CD4-positive, alpha-beta T cell treated with Interleukin-12 subunit alpha and Interleukin-12 subunit beta, for 1 hour (primary cell): ENCODE measurements around the gene SFTPD.
A peak's percentile ranks its signal among the peaks of the same experiment; 100 is the strongest.
"Not testable (repeated sequence)": the region's sequence is repeated elsewhere in the genome, so short reads cannot be mapped to it uniquely, and the experiment has no call there.

Experiments
- DNase-seq: peaks from one replicate; pipeline ENCODE4 v3.0.0-alpha.2; 2020

The SFTPD gene

DNA sequence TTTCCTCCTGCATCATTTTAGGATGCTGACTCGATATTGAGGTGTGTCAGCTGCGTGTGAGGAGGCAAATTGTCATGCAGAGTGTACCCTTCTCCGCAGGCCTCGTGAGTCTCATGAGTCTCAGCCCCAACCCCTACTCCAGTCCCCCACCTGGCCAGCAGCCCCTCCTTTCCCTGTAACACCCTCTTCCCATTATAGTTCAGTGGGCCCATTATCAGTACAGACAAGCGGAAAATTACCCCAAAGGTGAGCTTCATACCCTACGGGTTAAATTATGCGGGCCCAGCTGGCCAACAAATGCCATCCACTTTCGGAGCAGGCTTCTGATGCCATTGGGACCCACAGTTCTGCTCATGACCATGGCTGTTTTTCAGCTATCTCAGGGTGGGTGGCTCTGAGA, 25.2 kb downstream of the SFTPD start:
- no peak for DNase-seq

DNA sequence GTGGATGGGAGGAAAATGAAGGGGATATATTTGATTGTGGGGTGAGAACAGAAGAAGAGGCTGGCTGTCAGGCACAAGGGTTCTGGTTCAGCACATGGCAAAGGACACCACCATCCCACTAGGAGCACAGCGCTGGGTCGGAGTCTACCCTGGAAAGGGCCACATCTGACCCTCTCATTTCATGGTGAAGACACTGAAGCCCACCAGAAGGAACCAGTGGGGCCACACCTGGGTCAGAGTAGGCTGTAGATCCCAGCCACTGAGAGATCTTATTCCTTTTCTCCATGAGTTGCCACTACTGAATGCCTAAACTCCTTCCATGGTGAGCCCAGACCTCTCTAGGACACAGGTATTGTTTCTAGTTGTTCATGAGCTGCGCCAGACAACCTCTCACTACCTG, 25.8 kb downstream of the SFTPD start:
- no peak for DNase-seq

DNA sequence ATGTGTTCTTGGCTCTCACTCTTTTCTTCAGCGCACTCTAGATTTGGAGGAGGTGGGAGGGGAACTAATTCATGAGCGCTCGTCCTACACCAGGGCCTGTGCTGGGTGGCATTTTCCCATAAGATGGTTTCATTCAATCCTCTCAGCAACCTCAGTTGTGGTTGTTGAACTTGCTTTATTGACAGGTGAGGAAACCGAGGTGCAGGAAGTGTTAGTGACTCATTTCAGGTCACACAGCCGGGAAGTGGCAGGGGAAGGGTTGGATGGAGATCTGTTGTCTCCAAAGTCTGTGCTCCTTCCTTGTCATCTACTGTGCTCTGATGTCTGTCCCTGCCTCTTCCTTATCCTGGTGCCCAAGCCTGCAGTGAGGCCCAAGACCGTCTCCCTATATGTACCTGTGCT, 26.9 kb downstream of the SFTPD start:
- not testable (repeated sequence) for DNase-seq

DNA sequence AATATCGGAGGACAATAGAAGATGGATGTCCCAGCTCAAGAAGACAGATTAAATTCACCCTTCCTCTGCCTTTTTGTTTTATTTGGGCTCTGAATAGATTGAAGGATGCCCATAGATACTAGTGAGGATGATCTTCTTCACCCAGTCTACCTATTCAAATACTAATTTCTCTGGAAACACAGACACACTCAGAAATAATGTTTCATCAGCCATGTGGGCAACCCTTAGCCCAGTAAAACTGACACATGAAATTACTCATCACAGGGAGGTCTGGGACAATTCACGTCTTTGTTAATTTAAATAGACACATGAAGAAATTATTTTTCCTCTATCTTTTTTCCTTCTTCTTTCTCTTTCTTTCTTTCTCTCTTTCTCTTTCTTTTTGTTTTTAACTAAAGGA, 33.1 kb downstream of the SFTPD start:
- DNase-seq: not testable (repeated sequence)

DNA sequence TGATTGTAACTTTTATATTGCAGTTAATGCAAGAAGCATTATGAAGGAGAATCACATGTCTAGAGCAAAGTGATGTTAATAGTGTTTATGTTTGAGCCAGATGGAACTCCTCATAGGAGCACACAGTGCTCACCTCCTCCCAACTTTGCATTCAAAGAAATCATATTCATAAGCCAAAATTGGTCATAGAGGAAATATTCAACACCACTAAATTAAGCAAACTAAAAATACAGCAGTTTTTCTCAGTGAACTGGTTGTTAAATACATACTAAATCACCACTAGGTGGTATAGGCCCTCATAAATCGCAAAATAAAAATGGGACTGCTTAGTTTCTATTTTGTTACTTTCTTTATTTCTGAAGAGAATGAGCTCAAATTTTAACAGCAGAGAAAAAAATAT, 34.4 kb downstream of the SFTPD start:
- not testable (repeated sequence) for DNase-seq

DNA sequence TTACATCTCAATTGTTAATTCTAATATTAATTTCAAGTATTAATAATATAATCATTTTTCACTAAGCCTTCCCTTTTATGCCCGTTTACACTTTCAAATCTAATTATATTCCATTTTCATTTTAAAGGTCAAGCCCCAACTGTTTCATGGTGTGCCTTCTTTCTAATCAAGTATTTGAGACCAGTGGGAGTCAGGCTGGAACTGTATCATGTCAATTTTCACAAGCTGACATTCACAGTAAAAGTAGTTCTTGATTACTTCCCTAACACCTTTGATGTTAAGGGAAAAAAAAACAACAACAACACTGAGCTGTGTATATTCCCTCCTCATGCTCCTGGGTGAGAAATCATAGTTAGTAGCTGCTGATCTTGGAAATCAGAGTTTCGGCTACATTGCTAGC, 38.1 kb downstream of the SFTPD start:
- no peak for DNase-seq

DNA sequence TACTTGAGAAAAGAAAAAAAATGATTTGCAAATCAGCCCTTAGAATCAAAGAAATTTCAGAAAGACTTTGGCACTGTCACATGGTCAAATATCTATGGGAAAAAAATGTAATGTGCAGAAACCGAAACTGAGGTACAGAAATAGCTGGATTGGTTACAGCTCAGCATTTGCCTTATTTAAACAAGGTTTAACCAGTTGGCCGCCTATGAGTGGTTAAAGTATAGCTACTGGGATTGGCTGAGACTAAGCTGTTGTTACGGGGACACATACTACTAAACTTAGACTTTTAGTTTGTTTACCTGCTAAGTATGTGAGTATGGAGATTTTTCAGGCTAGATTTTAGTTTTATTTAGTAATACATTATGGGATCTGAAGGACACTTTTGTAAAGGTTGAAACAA, 38.6 kb downstream of the SFTPD start:
- DNase-seq: no peak

DNA sequence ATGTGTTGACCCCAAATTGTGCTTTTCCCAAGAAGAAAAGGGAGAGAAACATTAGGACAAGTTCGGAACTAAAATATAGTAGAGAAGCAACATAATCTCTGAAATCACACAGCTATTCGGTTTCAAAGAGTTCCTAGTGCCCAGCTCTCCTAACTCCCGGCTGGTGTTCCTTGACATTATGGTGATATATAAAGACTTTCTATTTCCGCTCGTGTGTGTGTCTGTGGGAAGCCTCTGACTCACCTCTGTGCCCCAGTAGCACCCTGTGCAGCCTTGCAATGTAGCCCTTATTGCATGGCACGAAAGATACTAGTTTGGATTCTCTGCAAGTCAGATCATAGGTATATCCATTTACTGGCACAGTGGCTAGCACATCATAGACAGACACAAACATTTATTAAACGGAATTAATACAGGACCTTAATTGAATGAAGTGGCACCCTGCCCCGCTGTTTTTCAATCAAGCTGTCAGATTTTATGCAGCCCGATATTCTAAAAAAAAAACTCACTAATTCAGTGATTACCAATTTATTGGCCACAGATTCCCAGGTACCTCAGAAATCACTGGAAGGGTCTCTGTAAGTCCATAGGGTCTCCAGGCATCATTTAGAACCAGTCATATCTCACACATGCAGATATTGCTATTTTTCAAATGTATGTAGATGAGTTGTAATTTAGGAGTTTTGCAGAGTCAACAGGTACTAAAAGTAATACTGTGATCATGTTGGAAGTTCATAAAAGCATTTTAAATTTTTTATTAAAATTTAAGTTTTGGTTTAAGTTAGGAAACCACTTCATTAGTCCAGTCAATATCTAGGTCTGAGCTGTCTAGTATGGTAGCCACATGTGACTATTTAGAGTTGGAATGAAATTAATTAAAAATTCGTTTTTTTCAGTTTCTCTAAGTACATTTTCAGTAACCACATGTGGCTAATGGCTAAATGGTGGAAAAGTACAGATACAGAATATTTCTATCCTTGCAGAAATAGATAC, 43.3 kb downstream of the SFTPD start:
- no peak for DNase-seq

DNA sequence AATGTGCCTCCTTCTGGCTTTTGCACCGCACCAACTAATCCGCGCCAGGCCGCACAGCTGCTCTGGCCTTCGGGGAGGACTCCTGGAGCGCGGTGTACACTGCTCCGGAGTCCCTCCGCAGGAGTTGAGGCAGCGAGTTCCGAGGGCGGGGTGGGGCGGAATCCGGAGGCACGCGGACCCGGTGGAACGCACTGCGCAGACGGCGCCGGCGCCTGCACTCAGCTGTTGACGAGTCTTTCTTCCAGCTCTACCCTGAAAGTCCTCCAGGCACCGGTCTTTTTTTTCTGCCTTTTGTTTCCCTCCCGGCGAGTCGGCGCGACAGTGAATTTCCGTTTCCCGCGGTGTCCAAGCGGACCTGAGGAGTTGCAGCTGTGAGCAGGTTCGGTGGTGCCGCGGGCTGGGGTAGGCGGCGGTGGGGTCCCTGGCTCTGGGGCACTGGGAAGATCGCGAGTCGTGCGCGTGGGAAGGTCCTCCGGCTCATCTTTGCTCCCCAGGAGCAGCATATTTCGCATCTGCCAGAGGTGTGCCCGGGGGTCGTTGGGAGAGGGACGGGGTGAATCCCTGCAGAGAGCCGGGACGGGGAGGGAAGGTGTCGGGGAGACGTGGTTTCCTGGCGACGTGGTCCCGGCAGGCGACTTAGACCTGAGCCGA, 44.1 kb downstream of the SFTPD start:
- DNase-seq: peak; percentile 32

DNA sequence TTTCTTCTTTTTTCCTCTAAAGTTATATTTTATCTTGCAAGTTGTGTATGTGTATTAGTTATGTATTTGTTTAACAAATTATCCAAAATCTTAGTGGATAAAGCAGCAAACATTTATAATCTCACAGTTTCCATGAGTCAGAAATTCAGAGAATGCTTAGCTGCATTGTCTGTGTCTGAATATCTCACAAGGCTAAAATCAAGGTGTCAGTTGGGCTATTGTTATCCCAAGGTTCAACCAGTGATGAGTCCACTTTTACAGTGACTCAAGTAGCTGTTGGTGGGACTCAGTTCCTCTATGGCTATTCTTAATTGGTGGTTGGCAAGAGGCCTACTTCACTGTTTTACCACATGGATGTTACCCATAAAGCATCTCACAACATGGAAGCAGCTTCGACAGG, 47.3 kb downstream of the SFTPD start:
- not testable (repeated sequence) for DNase-seq

DNA sequence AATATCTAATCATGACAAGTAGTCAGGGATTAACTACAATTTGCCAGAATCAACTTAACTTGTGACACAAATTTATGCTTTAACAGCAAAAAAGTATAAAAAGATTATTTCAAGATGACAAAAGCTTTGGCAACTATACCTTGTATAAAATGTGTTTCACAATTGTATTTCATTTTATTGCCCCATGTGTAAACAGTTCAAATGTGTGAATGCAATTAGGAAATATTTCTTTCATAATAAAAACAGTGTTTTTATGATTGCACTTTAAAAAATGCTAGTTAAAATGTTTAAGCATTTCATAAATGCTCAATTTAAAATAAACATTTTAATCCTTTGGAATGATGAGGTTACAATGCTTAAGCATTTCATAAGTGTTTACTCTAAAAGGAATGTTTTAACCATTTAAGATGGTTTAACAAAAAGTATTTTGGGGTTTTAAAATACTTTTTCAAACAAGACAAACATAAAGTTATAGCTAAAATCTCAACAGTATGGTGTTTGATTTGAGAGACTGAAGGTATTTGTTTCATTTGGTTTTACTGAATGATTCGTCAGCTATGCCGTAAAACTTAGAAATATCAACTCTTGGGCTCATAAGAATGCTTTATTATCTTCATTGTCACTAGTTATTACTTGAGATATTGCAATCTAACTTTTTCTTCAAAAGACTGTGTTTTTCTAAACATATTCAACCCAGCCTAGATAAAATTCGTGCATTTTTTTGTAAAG, 50.1 kb downstream of the SFTPD start:
- DNase-seq: no peak

DNA sequence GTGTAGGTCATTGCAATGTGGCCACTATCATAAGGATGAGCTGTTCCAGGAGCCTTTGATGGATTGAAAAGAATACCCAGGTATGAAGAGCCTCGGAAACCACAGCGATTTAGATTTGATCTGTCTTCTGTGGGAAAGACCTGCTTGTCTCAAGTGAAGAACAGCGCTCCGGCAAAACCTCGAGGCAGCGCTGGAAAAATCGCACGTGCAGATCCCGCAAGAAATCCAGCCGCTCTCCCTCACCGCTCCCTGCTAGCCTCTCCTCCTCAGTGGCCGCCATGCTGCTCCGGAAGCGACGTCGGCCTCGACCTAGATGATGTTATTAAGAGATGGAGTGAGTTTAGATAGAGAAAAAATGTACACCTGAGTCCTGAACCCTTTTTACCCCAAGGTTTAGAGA, 56.0 kb downstream of the SFTPD start:
- DNase-seq: not testable (repeated sequence)

DNA sequence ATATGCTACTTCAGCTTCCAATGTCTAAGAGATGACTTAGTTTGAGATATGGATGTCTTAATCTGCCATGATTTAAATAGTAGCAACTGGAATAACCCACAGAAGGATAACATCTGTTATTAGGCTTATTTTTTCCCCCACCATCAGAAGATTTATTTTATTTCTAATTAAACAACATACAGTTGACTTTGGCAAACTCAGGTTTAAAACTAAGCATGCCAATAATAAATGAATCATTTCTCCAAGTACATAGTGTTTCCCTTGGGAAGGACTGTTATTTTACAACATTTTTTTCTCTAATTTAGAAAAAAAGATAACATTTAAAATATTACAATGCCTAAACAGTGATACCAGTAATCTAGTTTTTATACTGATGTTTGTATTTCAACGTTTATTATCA, 58.4 kb downstream of the SFTPD start:
- no peak for DNase-seq

DNA sequence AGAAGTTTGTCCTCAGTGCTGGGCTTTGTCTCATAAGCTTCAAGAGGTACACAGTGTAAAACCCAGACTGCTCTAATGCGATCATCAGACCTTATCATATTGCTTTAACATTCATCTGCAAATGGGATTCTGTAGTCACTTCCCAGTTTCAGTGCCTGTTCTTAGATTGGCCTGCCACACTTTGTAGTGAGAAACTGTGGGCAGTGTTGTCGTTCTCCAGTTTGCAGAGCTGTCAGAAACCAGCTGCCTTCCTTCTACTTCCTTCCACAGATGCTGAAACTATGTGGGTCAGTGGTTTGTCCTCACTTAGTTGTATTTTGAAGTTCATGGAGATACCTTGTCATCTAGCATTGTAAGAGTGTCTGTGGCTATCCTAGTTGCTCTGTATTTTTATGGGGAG, 59.9 kb downstream of the SFTPD start:
- not testable (repeated sequence) for DNase-seq
